ENCODE measurements around the gene NDUFAF8. TPM values are rescaled to one million over a fixed set of nuclear protein-coding genes. Genes with fewer than 3 reads are reported as not detected.
A peak's percentile ranks its signal among the peaks of the same experiment; 100 is the strongest.

The NDUFAF8 gene
- total RNA-seq, 1 donor: 9.3 TPM

DNA sequence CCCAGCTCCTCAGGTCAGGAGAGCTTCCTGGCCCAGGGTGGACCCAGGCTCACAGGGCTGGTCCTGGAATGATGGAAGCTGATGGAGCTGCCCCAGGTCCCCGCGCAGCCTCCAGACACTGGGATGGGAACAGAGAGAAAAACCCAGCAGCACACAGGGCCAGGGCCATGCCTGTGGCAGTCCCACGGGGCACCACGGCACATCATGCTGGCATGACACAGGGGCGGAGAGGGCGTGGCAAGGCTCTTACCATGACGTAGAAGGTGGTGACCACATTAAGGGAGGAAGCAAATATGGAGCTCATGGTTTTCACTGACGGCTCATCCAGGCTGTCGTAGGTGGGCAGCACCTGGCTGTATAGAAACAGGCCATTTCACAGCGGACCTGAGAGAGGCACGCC is 37.7 kb downstream of the NDUFAF8 start:
- peaks cover 19% of the 10 kb centered on the region for H3K4me1 ChIP-seq (ENCODE audit: insufficient read depth, low read length)
- H3K4me3 ChIP-seq (ENCODE audit: low read length): no peak overlapping the region
- H3K9me3 ChIP-seq (ENCODE audit: low read depth, low read length): no peaks in the 10 kb centered on the region
- no peaks in the 10 kb centered on the region for H3K27me3 ChIP-seq (ENCODE audit: insufficient read depth, low read length)

DNA sequence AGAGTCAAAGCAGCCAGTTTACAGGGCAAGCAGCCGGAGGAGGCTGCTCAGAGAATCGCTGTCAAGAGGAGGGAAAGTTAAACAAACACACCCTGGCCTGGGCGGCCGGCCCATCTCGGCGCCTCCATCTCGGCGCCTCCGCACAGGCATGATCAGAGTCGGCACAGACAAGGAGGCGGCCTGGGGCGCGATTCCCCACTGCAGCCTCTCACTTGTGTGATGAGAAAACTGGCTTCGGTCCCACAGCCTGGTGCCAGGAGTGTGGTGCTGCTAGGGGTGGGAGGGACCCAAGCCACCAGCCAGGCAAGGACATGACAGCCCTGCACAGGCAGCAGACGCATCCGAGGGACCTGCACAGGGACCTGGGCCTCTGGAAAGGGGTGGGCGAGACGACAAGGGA is 38.3 kb downstream of the NDUFAF8 start:
- no peak overlapping the region for H3K4me3 ChIP-seq (ENCODE audit: low read length)
- no peaks in the 10 kb centered on the region for H3K9me3 ChIP-seq (ENCODE audit: low read depth, low read length)
- peaks cover 14% of the 10 kb centered on the region for H3K4me1 ChIP-seq (ENCODE audit: insufficient read depth, low read length)
- no peaks in the 10 kb centered on the region for H3K27me3 ChIP-seq (ENCODE audit: insufficient read depth, low read length)

- Histone ChIP-seq H3K4me1 (ENCODE audit: insufficient read depth, low read length) (peaks cover 8% of the 10 kb centered on the region), H3K4me3 (ENCODE audit: low read length) (no peak overlapping the region), H3K27me3 (ENCODE audit: insufficient read depth, low read length) (no peaks in the 10 kb centered on the region), H3K9me3 (ENCODE audit: low read depth, low read length) (no peaks in the 10 kb centered on the region)
Observed at GRCh38 chr17:81277946-81278693, 39.0 kb downstream of the NDUFAF8 start.

DNA sequence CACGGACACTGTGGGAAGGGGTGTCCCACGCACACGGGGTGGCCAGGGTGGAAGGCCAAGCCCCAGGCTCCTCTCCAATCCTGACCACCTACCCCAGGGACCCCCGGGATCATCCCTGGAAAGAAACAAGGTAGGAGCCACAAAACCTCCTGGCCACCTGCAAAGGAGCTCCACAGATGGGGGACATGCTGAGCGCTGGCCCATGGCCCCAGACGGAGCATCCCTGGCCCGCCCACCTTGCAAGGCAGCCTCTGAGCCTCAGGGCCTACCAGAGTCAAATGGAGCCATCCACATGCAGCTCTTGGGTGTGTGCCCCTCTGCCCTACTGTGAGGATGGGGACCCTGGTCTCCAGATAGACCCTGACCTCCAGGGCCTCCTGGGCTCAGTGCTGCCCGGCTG is 39.7 kb downstream of the NDUFAF8 start:
- Histone ChIP-seq H3K4me1 (ENCODE audit: insufficient read depth, low read length) (peaks cover under 1% of the 10 kb centered on the region), H3K27me3 (ENCODE audit: insufficient read depth, low read length) (no peaks in the 10 kb centered on the region), H3K9me3 (ENCODE audit: low read depth, low read length) (no peaks in the 10 kb centered on the region), H3K4me3 (ENCODE audit: low read length) (no peak overlapping the region)

DNA sequence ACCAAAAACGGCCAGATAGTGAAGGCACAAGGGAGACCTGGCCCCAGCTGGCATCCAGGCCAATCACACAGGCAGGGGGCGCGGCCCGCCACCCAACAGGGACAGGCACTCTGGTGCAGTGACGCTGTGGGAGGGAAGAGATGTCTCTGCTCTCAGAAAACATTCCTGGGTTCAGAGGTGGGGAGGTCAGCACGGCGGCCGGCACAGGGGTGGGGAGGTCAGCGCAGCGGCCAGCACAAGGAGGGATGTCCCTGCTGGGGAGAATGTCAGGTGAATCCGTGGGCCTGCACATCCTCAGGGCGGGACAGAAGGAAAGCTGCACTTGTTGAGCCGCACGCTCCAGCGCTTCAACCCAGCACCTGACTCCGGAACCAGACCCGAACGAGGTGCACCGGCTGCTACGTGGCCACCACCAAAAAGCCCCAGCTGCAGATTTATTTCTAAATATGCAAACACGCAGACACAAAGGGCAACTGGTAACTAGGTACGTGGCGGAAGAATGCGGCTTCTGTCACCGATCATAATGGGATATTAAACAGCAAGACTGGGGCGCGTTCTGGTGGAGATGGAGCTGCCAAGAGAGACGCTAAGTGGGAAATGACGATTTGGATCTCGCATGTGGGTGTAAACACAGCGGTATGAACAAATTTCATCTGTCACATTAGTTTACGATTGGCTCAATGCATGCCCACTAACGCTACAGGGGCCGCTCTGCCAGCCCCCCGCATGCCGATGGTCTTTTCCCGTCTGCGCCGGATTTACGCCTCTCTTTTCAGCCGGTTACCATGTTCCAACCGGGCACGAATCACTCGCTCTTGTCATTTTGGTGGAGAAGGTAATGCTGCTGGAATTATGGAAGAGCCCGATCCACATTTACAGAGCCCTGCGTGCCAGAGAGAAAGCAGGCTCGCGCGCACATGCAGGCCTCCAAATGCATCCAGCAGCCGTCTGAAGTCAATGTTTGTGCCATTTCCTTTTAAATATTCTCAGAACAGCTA is 40.5 kb downstream of the NDUFAF8 start:
- Histone ChIP-seq H3K9me3 (ENCODE audit: low read depth, low read length) (no peaks in the 10 kb centered on the region), H3K4me3 (ENCODE audit: low read length) (no peak overlapping the region), H3K27me3 (ENCODE audit: insufficient read depth, low read length) (no peaks in the 10 kb centered on the region), H3K4me1 (ENCODE audit: insufficient read depth, low read length) (peaks cover 3% of the 10 kb centered on the region)

DNA sequence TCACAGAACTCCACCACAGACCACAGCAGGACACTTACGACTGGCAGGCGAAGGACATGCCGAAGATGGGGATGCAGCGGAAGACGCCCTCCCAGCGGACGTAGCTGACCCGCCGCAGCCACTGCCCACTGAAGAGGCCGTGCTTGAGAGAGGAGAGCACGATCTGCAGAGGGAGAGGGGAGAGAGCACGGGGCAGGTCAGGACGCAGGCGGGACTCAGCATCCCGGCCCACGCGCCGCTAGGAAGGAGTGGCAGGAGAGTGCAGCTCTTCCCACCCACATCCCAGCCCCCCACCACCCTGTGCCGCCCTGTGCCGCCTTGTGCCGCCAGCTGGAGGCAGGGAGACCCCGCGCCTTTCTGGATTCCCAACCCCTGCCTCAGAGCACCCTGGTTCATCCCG is 41.5 kb downstream of the NDUFAF8 start:
- Histone ChIP-seq H3K9me3 (ENCODE audit: low read depth, low read length) (no peaks in the 10 kb centered on the region), H3K4me1 (ENCODE audit: insufficient read depth, low read length) (peaks cover 13% of the 10 kb centered on the region), H3K27me3 (ENCODE audit: insufficient read depth, low read length) (no peaks in the 10 kb centered on the region), H3K4me3 (ENCODE audit: low read length) (no peak overlapping the region)

DNA sequence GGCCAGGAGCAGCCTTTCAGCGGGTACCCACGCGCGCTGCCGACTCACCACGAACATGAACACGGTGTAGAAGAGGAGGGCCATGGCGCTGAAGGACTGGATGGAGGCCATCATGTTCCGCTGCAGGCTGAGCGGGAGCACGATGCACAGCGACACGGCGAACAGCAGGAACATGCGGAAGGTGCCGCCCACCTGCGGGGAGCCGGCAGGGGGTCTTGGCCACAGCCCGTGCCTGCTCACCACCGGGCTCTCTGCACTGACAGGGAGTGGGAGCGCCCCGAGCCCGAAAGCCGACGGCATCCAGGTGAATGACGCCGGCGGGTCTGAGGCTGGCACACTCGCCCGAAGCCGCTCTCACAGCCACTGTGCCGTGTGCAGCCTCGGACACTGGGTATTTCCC is 43.0 kb downstream of the NDUFAF8 start:
- Histone ChIP-seq H3K4me1 (ENCODE audit: insufficient read depth, low read length) (peaks cover 29% of the 10 kb centered on the region), H3K4me3 (ENCODE audit: low read length) (no peak overlapping the region), H3K9me3 (ENCODE audit: low read depth, low read length) (no peaks in the 10 kb centered on the region), H3K27me3 (ENCODE audit: insufficient read depth, low read length) (no peaks in the 10 kb centered on the region)

DNA sequence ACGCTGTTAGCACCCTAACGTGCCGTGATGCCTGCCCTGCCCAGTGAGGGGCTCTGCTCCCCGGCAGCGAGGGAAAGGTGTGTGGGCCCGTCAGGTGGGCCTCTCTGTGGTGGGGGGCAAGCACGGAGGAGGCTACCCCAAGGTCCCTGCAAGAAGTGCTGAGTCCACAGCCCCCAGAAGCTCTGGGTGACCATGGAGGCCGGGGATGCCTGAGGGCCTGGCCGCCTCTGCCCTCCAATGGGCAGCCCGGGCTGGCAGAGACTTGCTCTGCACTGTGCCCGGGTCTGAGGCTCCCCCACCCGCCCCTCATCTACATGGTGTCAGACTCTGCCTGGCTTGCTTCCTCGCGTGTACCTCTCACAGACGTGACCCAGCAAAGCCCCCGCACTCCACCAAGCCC is 43.8 kb downstream of the NDUFAF8 start:
- H3K27me3 ChIP-seq (ENCODE audit: insufficient read depth, low read length): no peaks in the 10 kb centered on the region
- H3K4me3 ChIP-seq (ENCODE audit: low read length): no peak overlapping the region
- H3K4me1 ChIP-seq (ENCODE audit: insufficient read depth, low read length): peaks cover 36% of the 10 kb centered on the region
- no peaks in the 10 kb centered on the region for H3K9me3 ChIP-seq (ENCODE audit: low read depth, low read length)

GRCh38 chr17:81285179-81285878 is 46.2 kb downstream of the NDUFAF8 start:
- Histone ChIP-seq H3K4me1 (ENCODE audit: insufficient read depth, low read length) (peaks cover 58% of the 10 kb centered on the region), H3K27me3 (ENCODE audit: insufficient read depth, low read length) (no peaks in the 10 kb centered on the region), H3K9me3 (ENCODE audit: low read depth, low read length) (no peaks in the 10 kb centered on the region), H3K4me3 (ENCODE audit: low read length) (peak overlapping the region; percentile 38)

GRCh38 chr17:81285894-81286293 is 46.8 kb downstream of the NDUFAF8 start:
- Histone ChIP-seq H3K4me3 (ENCODE audit: low read length) (peak overlapping the region; percentile 38), H3K4me1 (ENCODE audit: insufficient read depth, low read length) (peaks cover 64% of the 10 kb centered on the region), H3K27me3 (ENCODE audit: insufficient read depth, low read length) (no peaks in the 10 kb centered on the region)

DNA sequence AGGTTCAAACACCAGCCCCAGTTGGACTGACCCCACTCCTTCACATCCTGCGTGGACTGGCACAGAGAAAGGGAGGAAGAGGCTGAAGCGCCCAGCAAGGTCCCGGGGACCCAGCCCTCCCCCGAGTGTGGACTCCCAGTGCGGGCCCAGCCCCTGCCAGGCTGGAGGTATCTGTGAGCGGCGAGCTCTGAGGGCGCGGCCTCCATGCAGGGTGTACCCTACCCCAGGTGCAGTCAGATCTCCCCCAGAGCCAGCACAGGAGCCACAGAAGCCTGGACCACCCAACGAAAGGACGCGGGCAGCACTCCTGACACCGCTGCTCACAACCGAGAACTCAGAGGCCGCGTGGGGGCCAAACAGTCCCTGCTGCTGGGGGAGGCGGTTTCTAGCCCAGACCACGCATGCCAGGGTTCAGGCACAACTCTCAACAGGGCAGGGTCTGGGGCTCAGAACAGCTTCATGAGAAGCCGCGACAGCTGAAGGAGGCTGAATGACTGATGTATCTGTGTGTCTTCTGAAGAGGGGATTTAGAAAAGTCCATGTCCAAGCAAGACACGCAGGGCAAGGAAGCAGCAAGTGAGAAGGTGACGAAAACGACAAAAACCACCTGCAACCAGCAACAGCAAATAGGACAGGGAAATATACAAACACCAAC is 47.5 kb downstream of the NDUFAF8 start:
- Histone ChIP-seq H3K9me3 (ENCODE audit: low read depth, low read length) (no peaks in the 10 kb centered on the region), H3K4me3 (ENCODE audit: low read length) (no peak overlapping the region), H3K4me1 (ENCODE audit: insufficient read depth, low read length) (peaks cover 71% of the 10 kb centered on the region), H3K27me3 (ENCODE audit: insufficient read depth, low read length) (no peaks in the 10 kb centered on the region)

More at GRCh38 chr17:81285894-81286293, 46.8 kb downstream of the NDUFAF8 start:
- no peaks in the 10 kb centered on the region for H3K9me3 ChIP-seq (ENCODE audit: low read depth, low read length)

- Histone ChIP-seq H3K27me3 (ENCODE audit: insufficient read depth, low read length) (no peaks in the 10 kb centered on the region), H3K4me3 (ENCODE audit: low read length) (no peak overlapping the region), H3K4me1 (ENCODE audit: insufficient read depth, low read length) (peaks cover 75% of the 10 kb centered on the region), H3K9me3 (ENCODE audit: low read depth, low read length) (no peaks in the 10 kb centered on the region)
Observed at GRCh38 chr17:81287152-81287551, 48.0 kb downstream of the NDUFAF8 start.

GRCh38 chr17:81287741-81288430 is 48.8 kb downstream of the NDUFAF8 start:
- Histone ChIP-seq H3K4me3 (ENCODE audit: low read length) (no peak overlapping the region), H3K27me3 (ENCODE audit: insufficient read depth, low read length) (no peaks in the 10 kb centered on the region), H3K4me1 (ENCODE audit: insufficient read depth, low read length) (peaks cover 83% of the 10 kb centered on the region), H3K9me3 (ENCODE audit: low read depth, low read length) (no peaks in the 10 kb centered on the region)

- Histone ChIP-seq H3K4me1 (ENCODE audit: insufficient read depth, low read length) (peaks cover 91% of the 10 kb centered on the region), H3K4me3 (ENCODE audit: low read length) (no peak overlapping the region)
Observed at GRCh38 chr17:81288715-81289114, 49.6 kb downstream of the NDUFAF8 start.

More at GRCh38 chr17:81288715-81289114, 49.6 kb downstream of the NDUFAF8 start:
- Histone ChIP-seq H3K9me3 (ENCODE audit: low read depth, low read length) (no peaks in the 10 kb centered on the region), H3K27me3 (ENCODE audit: insufficient read depth, low read length) (no peaks in the 10 kb centered on the region)
